ENCODE data around the gene FXYD5. TPM values are rescaled to one million over a fixed set of nuclear protein-coding genes. Genes with fewer than 3 reads are reported as not detected.

The FXYD5 gene
- total RNA-seq, 2 donors from 2014 or later, result 24.0 to 29.6 TPM

DNA sequence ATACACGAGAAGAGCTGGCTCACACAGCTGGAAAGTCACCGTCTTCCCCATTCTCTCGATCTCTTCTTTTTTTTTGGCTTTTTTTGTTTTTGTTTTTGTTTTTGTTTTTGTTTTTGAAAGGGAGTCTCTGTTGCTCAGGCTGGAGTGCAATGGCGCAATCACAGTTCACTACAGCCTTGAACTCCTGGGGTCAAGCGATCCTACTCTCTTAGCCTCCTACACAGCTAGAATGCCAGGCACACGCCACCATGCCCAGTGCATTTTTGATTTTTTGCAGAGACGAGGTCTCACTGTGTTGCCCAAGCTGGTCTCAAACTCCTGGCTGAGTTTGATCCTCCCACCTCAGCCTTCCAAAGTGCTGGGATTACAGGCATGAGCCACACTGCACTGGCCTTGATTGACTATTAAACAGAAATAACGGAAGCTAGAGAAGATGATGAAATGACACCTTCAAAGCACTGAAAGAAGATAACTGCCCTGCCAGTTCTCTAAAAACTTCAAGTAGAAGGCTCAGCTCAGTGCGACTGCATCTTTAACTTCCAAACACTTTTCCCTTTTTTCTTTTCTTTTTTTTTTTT lies 34.9 kb upstream of the FXYD5 start:
- 91 to 95% methylated on average over 8 to 9 of the region's 9 CpGs for WGBS, 2 experiments (ENCODE audit: insufficient coverage in 1 of 2, insufficient read length in 1 of 2)
- H3K36me3 Mint-ChIP-seq (ENCODE audit: low read depth), result no peaks in the 10 kb centered on the region
- H3K27ac Mint-ChIP-seq, result no peak overlapping the region
- H3K4me3 Mint-ChIP-seq, result no peak overlapping the region
- Histone ChIP-seq H3K27ac (ENCODE audit: low read depth, low read length) (no peak overlapping the region), H3K27me3 (ENCODE audit: control insufficient read depth, insufficient read depth, low read length, poor library complexity, severe bottlenecking) (no peaks in the 10 kb centered on the region), H3K36me3 (ENCODE audit: control insufficient read depth, insufficient read depth, low read length) (no peaks in the 10 kb centered on the region), H3K9ac (ENCODE audit: extremely low read depth, low read length, poor library complexity, severe bottlenecking) (no peak overlapping the region), H3K4me3 (ENCODE audit: low read length) (no peak overlapping the region), H3K4me1 (ENCODE audit: control insufficient read depth, insufficient read depth, low read length) (no peaks in the 10 kb centered on the region), H3K9me3 (ENCODE audit: control insufficient read depth, low read length) (no peaks in the 10 kb centered on the region)
- peaks cover 8% of the 10 kb centered on the region for H3K27me3 Mint-ChIP-seq (ENCODE audit: insufficient read depth)
- H3K4me1 Mint-ChIP-seq, result peaks cover 3% of the 10 kb centered on the region
- H3K9me3 Mint-ChIP-seq, result no peaks in the 10 kb centered on the region
- DNase-seq, result no peak
- TF ChIP-seq, protein P1, sequence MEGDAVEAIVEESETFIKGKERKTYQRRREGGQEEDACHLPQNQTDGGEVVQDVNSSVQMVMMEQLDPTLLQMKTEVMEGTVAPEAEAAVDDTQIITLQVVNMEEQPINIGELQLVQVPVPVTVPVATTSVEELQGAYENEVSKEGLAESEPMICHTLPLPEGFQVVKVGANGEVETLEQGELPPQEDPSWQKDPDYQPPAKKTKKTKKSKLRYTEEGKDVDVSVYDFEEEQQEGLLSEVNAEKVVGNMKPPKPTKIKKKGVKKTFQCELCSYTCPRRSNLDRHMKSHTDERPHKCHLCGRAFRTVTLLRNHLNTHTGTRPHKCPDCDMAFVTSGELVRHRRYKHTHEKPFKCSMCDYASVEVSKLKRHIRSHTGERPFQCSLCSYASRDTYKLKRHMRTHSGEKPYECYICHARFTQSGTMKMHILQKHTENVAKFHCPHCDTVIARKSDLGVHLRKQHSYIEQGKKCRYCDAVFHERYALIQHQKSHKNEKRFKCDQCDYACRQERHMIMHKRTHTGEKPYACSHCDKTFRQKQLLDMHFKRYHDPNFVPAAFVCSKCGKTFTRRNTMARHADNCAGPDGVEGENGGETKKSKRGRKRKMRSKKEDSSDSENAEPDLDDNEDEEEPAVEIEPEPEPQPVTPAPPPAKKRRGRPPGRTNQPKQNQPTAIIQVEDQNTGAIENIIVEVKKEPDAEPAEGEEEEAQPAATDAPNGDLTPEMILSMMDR (conservative IDR thresholded peaks at IDR 0.05), result no peak

DNA sequence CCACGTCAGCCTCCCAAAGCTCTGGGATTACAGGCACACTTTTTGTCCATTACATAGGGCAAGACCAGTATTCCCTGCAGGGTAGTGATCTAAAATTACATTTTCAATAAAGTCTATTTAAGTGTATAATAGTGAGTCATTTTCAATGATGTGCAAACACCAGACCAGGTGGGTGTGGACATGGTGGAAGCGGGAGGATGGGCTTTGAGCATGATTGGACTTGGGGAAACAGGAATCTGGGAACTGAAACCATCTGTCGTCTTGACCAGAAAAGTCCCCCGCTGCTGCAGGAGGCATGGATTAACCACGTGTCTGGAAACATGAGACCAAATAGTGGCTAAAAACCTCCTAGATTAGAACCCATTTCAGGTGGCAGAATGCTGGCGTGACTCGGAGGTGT lies 34.0 kb upstream of the FXYD5 start:
- Histone ChIP-seq H3K27ac (ENCODE audit: low read depth, low read length) (no peak overlapping the region), H3K36me3 (ENCODE audit: control insufficient read depth, insufficient read depth, low read length) (no peaks in the 10 kb centered on the region), H3K4me1 (ENCODE audit: control insufficient read depth, insufficient read depth, low read length) (no peaks in the 10 kb centered on the region), H3K9ac (ENCODE audit: extremely low read depth, low read length, poor library complexity, severe bottlenecking) (no peak overlapping the region), H3K4me3 (ENCODE audit: low read length) (no peak overlapping the region), H3K27me3 (ENCODE audit: control insufficient read depth, insufficient read depth, low read length, poor library complexity, severe bottlenecking) (no peaks in the 10 kb centered on the region), H3K9me3 (ENCODE audit: control insufficient read depth, low read length) (no peaks in the 10 kb centered on the region)
- H3K9me3 Mint-ChIP-seq, result no peaks in the 10 kb centered on the region
- TF ChIP-seq, protein P1 (conservative IDR thresholded peaks at IDR 0.05), result no peak
- 91% methylated on average over 6 to 7 of the region's 7 CpGs for WGBS, 2 experiments (ENCODE audit: insufficient coverage in 1 of 2, insufficient read length in 1 of 2)
- H3K4me1 Mint-ChIP-seq, result peaks cover 3% of the 10 kb centered on the region
- peaks cover 7% of the 10 kb centered on the region for H3K27me3 Mint-ChIP-seq (ENCODE audit: insufficient read depth)
- H3K27ac Mint-ChIP-seq, result no peak overlapping the region
- no peaks in the 10 kb centered on the region for H3K36me3 Mint-ChIP-seq (ENCODE audit: low read depth)
- H3K4me3 Mint-ChIP-seq, result no peak overlapping the region
- no peak for DNase-seq

DNA sequence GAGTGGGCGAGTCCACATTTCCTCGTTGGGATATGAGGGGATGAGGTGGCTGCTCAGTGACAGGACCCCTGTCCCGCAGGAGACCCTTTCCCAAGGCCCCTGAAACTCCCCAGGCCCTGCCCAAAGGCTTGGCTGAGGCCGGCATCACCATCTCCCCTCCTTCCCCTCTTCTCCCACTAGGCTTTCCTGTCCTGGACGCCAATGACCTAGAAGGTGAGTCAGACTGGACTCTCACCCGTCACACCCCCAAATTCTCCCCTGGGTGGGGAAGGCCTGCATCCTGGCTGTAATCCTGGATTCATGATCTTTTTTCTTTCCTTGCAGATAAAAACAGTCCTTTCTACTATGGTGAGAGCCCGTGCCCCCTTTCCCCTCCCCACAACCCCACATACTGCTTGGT lies 33.6 kb upstream of the FXYD5 start:
- Mint-ChIP-seq H3K9me3 (no peaks in the 10 kb centered on the region), H3K36me3 (ENCODE audit: low read depth) (no peaks in the 10 kb centered on the region), H3K4me3 (no peak overlapping the region), H3K27ac (no peak overlapping the region), H3K27me3 (ENCODE audit: insufficient read depth) (peaks cover 4% of the 10 kb centered on the region), H3K4me1 (peaks cover under 1% of the 10 kb centered on the region)
- H3K4me3 ChIP-seq (ENCODE audit: low read length), result no peak overlapping the region
- no peak overlapping the region for H3K27ac ChIP-seq (ENCODE audit: low read depth, low read length)
- TF ChIP-seq, protein P1 (conservative IDR thresholded peaks at IDR 0.05), result no peak
- WGBS, 2 experiments (ENCODE audit: insufficient coverage in 1 of 2, insufficient read length in 1 of 2), result 50 to 81% methylated on average over 1 to 7 of the region's 7 CpGs
- no peak for DNase-seq
- no peak overlapping the region for H3K9ac ChIP-seq (ENCODE audit: extremely low read depth, low read length, poor library complexity, severe bottlenecking)
- H3K36me3 ChIP-seq (ENCODE audit: control insufficient read depth, insufficient read depth, low read length), result no peaks in the 10 kb centered on the region
- no peaks in the 10 kb centered on the region for H3K27me3 ChIP-seq (ENCODE audit: control insufficient read depth, insufficient read depth, low read length, poor library complexity, severe bottlenecking)
- no peaks in the 10 kb centered on the region for H3K4me1 ChIP-seq (ENCODE audit: control insufficient read depth, insufficient read depth, low read length)
- H3K9me3 ChIP-seq (ENCODE audit: control insufficient read depth, low read length), result no peaks in the 10 kb centered on the region
